Tibial nerve (tissue), 3 donors: ENCODE measurements around the gene CTBP2.

ENCODE experiments used
- CTCF ChIP-seq, 5 experiments: fragments of 200-600 bp in 3 of 5; fragments of 450-650 bp in 2 of 5; sonication (generic) in 3 of 5; IDR thresholded peaks; one replicate each; pipeline ENCODE4 v1.5.1; 2016 to 2019; ENCODE audit warnings: antibody characterized with exemption in 5 of 5, mild to moderate bottlenecking in 3 of 5, moderate library complexity in 2 of 5
- POLR2A ChIP-seq, 2 donors: fragments of 450-650 bp; IDR thresholded peaks; one replicate each; pipeline ENCODE4 v1.6.1; 2017; ENCODE audit warnings: antibody characterized with exemption in 2 of 2, mild to moderate bottlenecking in 2 of 2, moderate library complexity in 2 of 2

DNA sequence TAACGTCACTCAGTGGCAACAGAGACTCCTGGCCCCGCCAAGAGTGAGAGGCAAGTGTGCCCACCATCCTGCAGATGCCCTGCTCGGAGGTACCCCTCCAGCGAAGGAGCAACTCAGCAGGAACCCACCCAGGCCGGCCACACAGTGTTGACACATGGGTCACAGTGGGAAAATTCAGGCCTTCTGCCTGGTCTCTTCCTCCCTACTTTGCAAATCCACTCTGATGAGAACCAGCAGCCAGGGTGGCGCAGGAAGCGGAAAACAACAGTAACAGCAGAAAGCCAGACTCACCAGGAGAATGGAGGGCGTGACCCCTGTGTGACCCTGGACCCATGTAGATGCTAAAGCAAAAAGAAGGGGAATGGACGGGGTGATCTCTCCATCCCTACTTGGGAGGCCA, 53.8 kb downstream of the CTBP2 start:
- TF ChIP-seq POLR2A (IDR thresholded peaks at IDR 0.05): no peak
- TF ChIP-seq CTCF (IDR thresholded peaks at IDR 0.05): no peak
